Astrocyte of the cerebellum (primary cell): ENCODE measurements around the gene UBTD2.
"Not testable (repeated sequence)": the region's sequence is repeated elsewhere in the genome, so short reads cannot be mapped to it uniquely, and the experiment has no call there.

ENCODE experiments used
- DNase-seq: peaks from one replicate; pipeline ENCODE4 v3.0.0-alpha.2; 2011; ENCODE audit warnings: low read depth
- H3K4me3 ChIP-seq: 2 replicates; pipeline ENCODE4 v1.5.1; 2011; ENCODE audit warnings: mild to moderate bottlenecking, low read depth, low read length, moderate library complexity
- CTCF ChIP-seq: IDR thresholded peaks from 2 replicates; pipeline ENCODE4 v1.5.1; 2012; ENCODE audit warnings: low read length, low read depth, moderate library complexity, mild to moderate bottlenecking; ENCODE audit errors: missing control alignments
- in situ Hi-C: cut with HindIII; loops from 2 replicates; pipeline ENCODE4 v1.10.0; 2017; ENCODE audit warnings: low sequenced_read_pairs

Gene UBTD2

GRCh38 chr5:172283020-172283861, at the start of gene UBTD2:
TSS of gene UBTD2 (minus strand) at chr5:172283764. CDS start at chr5:172283665, 99 bp downstream.
- DNase-seq, result peak; percentile 36
- in situ Hi-C loops, result no loop called here
- peak; percentile 37 for TF ChIP-seq CTCF
- peak within 1 kb of the TSS; percentile 70 for H3K4me3 ChIP-seq

- in situ Hi-C loops, DNase-seq, H3K4me3 ChIP-seq: not testable (repeated sequence)
These were observed 43.3 kb upstream of the UBTD2 start for GRCh38 chr5:172326901-172327300.

GRCh38 chr5:172325452-172325851, 41.9 kb upstream of the UBTD2 start:
- in situ Hi-C loops, result no loop called here
- TF ChIP-seq CTCF, result no peak
- no peak overlapping the region for H3K4me3 ChIP-seq
- no peak for DNase-seq

GRCh38 chr5:172322028-172322965, 38.7 kb upstream of the UBTD2 start:
- no peak overlapping the region for H3K4me3 ChIP-seq
- in situ Hi-C loops, result no loop called here
- TF ChIP-seq CTCF, result no peak
- no peak for DNase-seq

GRCh38 chr5:172321593-172321992, 38.0 kb upstream of the UBTD2 start:
- in situ Hi-C loops, result no loop called here
- no peak overlapping the region for H3K4me3 ChIP-seq
- TF ChIP-seq CTCF, result no peak
- no peak for DNase-seq

- in situ Hi-C loops, result no loop called here
- TF ChIP-seq CTCF, result no peak
- DNase-seq, result no peak
- H3K4me3 ChIP-seq, result no peak overlapping the region
These were observed 36.3 kb upstream of the UBTD2 start for GRCh38 chr5:172319708-172320441.
